Smooth muscle cell (in vitro differentiated cells): ENCODE results near the gene SACM1L. TPM values are rescaled to one million over a fixed set of nuclear protein-coding genes. Genes with fewer than 3 reads are reported as not detected.

Source experiments
- DNase-seq: peaks from one replicate; lab custom pipeline; 2025; ENCODE audit not compliant: unreplicated experiment; lab: John Stamatoyannopoulos, UW
- H2AFZ ChIP-seq: fragments of 200-600 bp; sonication (generic); 2 replicates; pipeline ENCODE4 v1.6.0; 2016; ENCODE audit warnings: antibody characterized with exemption, low read depth, mild to moderate bottlenecking
- H3F3A ChIP-seq: fragments of 200-600 bp; sonication (generic); 2 replicates; pipeline ENCODE4 v1.6.0; 2017; ENCODE audit warnings: antibody characterized with exemption, low read depth
- H3K27ac ChIP-seq: fragments of 200-600 bp; sonication (generic); 2 replicates; pipeline ENCODE4 v1.5.1; 2016; ENCODE audit warnings: low read depth, mild to moderate bottlenecking
- H3K27me3 ChIP-seq: fragments of 200-600 bp; sonication (generic); 2 replicates; pipeline ENCODE4 v1.6.1; 2016; ENCODE audit warnings: low read depth, mild to moderate bottlenecking
- H3K36me3 ChIP-seq: fragments of 200-600 bp; sonication (generic); 2 replicates; pipeline ENCODE4 v1.5.1; 2016; ENCODE audit warnings: low read depth
- H3K4me1 ChIP-seq: fragments of 200-600 bp; sonication (generic); 2 replicates; pipeline ENCODE4 v1.5.1; 2016; ENCODE audit warnings: low read depth
- H3K4me2 ChIP-seq: fragments of 200-600 bp; sonication (generic); 2 replicates; pipeline ENCODE4 v1.6.0; 2016; ENCODE audit warnings: mild to moderate bottlenecking
- H3K4me3 ChIP-seq: fragments of 200-600 bp; sonication (generic); 2 replicates; pipeline ENCODE4 v1.5.1; 2016; ENCODE audit warnings: mild to moderate bottlenecking
- H3K79me2 ChIP-seq: fragments of 200-600 bp; sonication (generic); 2 replicates; pipeline ENCODE4 v1.6.0; 2016; ENCODE audit warnings: low read depth, mild to moderate bottlenecking
- H3K9ac ChIP-seq: fragments of 200-600 bp; sonication (generic); 2 replicates; pipeline ENCODE4 v1.6.0; 2016; ENCODE audit warnings: low read depth
- H3K9me3 ChIP-seq: fragments of 200-600 bp; sonication (generic); replicated peaks from 2 replicates; pipeline ENCODE4 v1.5.1; 2016; ENCODE audit warnings: low read depth
- H4K20me1 ChIP-seq: fragments of 200-600 bp; sonication (generic); 2 replicates; pipeline ENCODE4 v1.6.0; 2016; ENCODE audit warnings: low read depth
- CTCF ChIP-seq: fragments of 200-600 bp; sonication (generic); IDR thresholded peaks from 2 replicates; pipeline ENCODE4 v1.5.1; 2017; ENCODE audit warnings: borderline replicate concordance, mild to moderate bottlenecking, antibody characterized with exemption; ENCODE audit not compliant: insufficient read depth, poor library complexity, severe bottlenecking
- WGBS: methylation state at CpG from one replicate; pipeline ENCODE4 v1.1.7; 2016; ENCODE audit warnings: low lambda C conversion rate; 5-methylcytosine and 5-hydroxymethylcytosine counted together
- polyA plus RNA-seq: library from polyadenylated mRNA; unstranded; fragments of >200 nt; fragmentation: Nextera tagmentation; extraction: Ambion mirVana; gene quantifications from 2 replicates; pipeline ENCODE4 v1.2.1, GENCODE V29; 2016
- total RNA-seq: library from RNA; depleted of rRNA; stranded (reverse); fragments of >200 nt; gene quantifications from 2 replicates; pipeline ENCODE4 v1.2.3, GENCODE V29; 2014

SACM1L gene
- total and polyA plus RNA-seq, 2 experiments from 2014 or later = 12.9 to 24.7 TPM

- Histone ChIP-seq H3K79me2 (no peaks in the 10 kb centered on the region), H3K4me1 (no peaks in the 10 kb centered on the region), H3K4me2 (no peak overlapping the region), H3K27ac (no peak overlapping the region), H3K4me3 (no peak overlapping the region), H3F3A (no peaks in the 10 kb centered on the region), H3K36me3 (no peaks in the 10 kb centered on the region), H2AFZ (no peak overlapping the region), H3K27me3 (peaks cover 6% of the 10 kb centered on the region), H4K20me1 (no peaks in the 10 kb centered on the region), H3K9ac (no peak overlapping the region), H3K9me3 (no peaks in the 10 kb centered on the region)
- TF ChIP-seq CTCF = no peak
- DNase-seq = no peak
- WGBS = 93% methylated on average over 17 of the region's 17 CpGs
Observed at GRCh38 chr3:45775571-45776300, 86.5 kb downstream of the SACM1L start.

- no peak overlapping the region for H2AFZ ChIP-seq
- no peaks in the 10 kb centered on the region for H3K36me3 ChIP-seq
- no peak overlapping the region for H3K4me3 ChIP-seq
- 85% methylated on average over 3 of the region's 3 CpGs for WGBS
- H3K27ac ChIP-seq = no peak overlapping the region
- no peak overlapping the region for H3K9ac ChIP-seq
- TF ChIP-seq CTCF = no peak
- H3K4me2 ChIP-seq = no peak overlapping the region
- H3K4me1 ChIP-seq = no peaks in the 10 kb centered on the region
- H4K20me1 ChIP-seq = no peaks in the 10 kb centered on the region
- H3F3A ChIP-seq = no peaks in the 10 kb centered on the region
- peaks cover 8% of the 10 kb centered on the region for H3K27me3 ChIP-seq
- DNase-seq = no peak
- H3K79me2 ChIP-seq = no peaks in the 10 kb centered on the region
- no peaks in the 10 kb centered on the region for H3K9me3 ChIP-seq
Observed at GRCh38 chr3:45776301-45776595, 87.1 kb downstream of the SACM1L start.

GRCh38 chr3:45776611-45777010, 87.4 kb downstream of the SACM1L start:
- H3K79me2 ChIP-seq = no peaks in the 10 kb centered on the region
- H3K4me2 ChIP-seq = no peak overlapping the region
- no peak for DNase-seq
- no peaks in the 10 kb centered on the region for H3K9me3 ChIP-seq
- no peak for TF ChIP-seq CTCF
- H4K20me1 ChIP-seq = no peaks in the 10 kb centered on the region
- no peaks in the 10 kb centered on the region for H3K4me1 ChIP-seq
- no peak overlapping the region for H2AFZ ChIP-seq
- 93% methylated on average over 8 of the region's 8 CpGs for WGBS
- H3F3A ChIP-seq = no peaks in the 10 kb centered on the region
- no peak overlapping the region for H3K9ac ChIP-seq
- H3K27ac ChIP-seq = no peak overlapping the region
- no peaks in the 10 kb centered on the region for H3K36me3 ChIP-seq
- peaks cover 11% of the 10 kb centered on the region for H3K27me3 ChIP-seq
- H3K4me3 ChIP-seq = no peak overlapping the region

GRCh38 chr3:45777111-45777745, 88.0 kb downstream of the SACM1L start:
- Histone ChIP-seq H3K36me3 (no peaks in the 10 kb centered on the region), H3F3A (no peaks in the 10 kb centered on the region), H3K79me2 (no peaks in the 10 kb centered on the region), H3K27me3 (peaks cover 11% of the 10 kb centered on the region), H3K9me3 (no peaks in the 10 kb centered on the region), H3K4me2 (no peak overlapping the region), H3K4me3 (no peak overlapping the region), H3K27ac (no peak overlapping the region), H2AFZ (no peak overlapping the region), H3K9ac (no peak overlapping the region), H4K20me1 (no peaks in the 10 kb centered on the region), H3K4me1 (no peaks in the 10 kb centered on the region)
- DNase-seq = no peak
- WGBS = 91% methylated on average over 8 of the region's 8 CpGs
- no peak for TF ChIP-seq CTCF
